Measurements from ENCODE around the gene ZNF662.

ZNF662 gene

GRCh38 chr3:42875325-42876151, 30.4 kb upstream of the ZNF662 start, which contains the start of gene CYP8B1:
TSS of gene CYP8B1 (minus strand) at chr3:42875879. CDS start at chr3:42875816, 63 bp downstream.
- TF ChIP-seq ZFP3 (CRISPR knock-in tag; IDR thresholded peaks at IDR 0.05) (no peak), BACH2 (CRISPR knock-in tag; IDR thresholded peaks at IDR 0.05; ENCODE audit: borderline replicate concordance) (no peak), ZNF565 (CRISPR knock-in tag; conservative IDR thresholded peaks at IDR 0.05; ENCODE audit: low read depth) (no peak), ISL1 (CRISPR knock-in tag; IDR thresholded peaks at IDR 0.05) (no peak), PPARA (CRISPR knock-in tag; IDR thresholded peaks at IDR 0.05; ENCODE audit: borderline replicate concordance) (no peak), SNAI2 (CRISPR knock-in tag; IDR thresholded peaks at IDR 0.05) (no peak), PATZ1 (CRISPR knock-in tag; IDR thresholded peaks at IDR 0.05; ENCODE audit: borderline replicate concordance) (no peak), TSHZ2 (CRISPR knock-in tag; IDR thresholded peaks at IDR 0.05) (no peak), CSDC2 (CRISPR knock-in tag; IDR thresholded peaks at IDR 0.05) (no peak), TCF4 (CRISPR knock-in tag; IDR thresholded peaks at IDR 0.05; ENCODE audit: borderline replicate concordance) (no peak), ZC3H10 (CRISPR knock-in tag; IDR thresholded peaks at IDR 0.05) (no peak), ARNTL (CRISPR knock-in tag; IDR thresholded peaks at IDR 0.05; ENCODE audit: borderline replicate concordance, low read depth) (no peak), CREB5 (CRISPR knock-in tag; IDR thresholded peaks at IDR 0.05; ENCODE audit: low read depth) (no peak), POU6F1 (CRISPR knock-in tag; IDR thresholded peaks at IDR 0.05; ENCODE audit: borderline replicate concordance, low read depth) (no peak), ESRRG (CRISPR knock-in tag; IDR thresholded peaks at IDR 0.05) (no peak), CSRNP3 (CRISPR knock-in tag; IDR thresholded peaks at IDR 0.05) (no peak), ZNF8 (CRISPR knock-in tag; IDR thresholded peaks at IDR 0.05) (no peak), GLIS3 (CRISPR knock-in tag; IDR thresholded peaks at IDR 0.05) (no peak), RARB (CRISPR knock-in tag; IDR thresholded peaks at IDR 0.05) (no peak)
- no peak for ATAC-seq

GRCh38 chr3:42876401-42876800, 29.5 kb upstream of the ZNF662 start:
- TF ChIP-seq RARB (CRISPR knock-in tag; IDR thresholded peaks at IDR 0.05) (no peak), CSRNP3 (CRISPR knock-in tag; IDR thresholded peaks at IDR 0.05) (no peak), ZC3H10 (CRISPR knock-in tag; IDR thresholded peaks at IDR 0.05) (no peak), ZFP3 (CRISPR knock-in tag; IDR thresholded peaks at IDR 0.05) (no peak), TSHZ2 (CRISPR knock-in tag; IDR thresholded peaks at IDR 0.05) (no peak)
- ATAC-seq: no peak

All from SK-N-SH treated with all-trans-retinoic acid at 6 μM for 48 hours (cell line).